SK-N-SH treated with all-trans-retinoic acid at 6 μM for 48 hours (cell line): Measurements from ENCODE around the gene PNPLA8.

Source experiments
- ATAC-seq: fragments of 200-7000 bp; cut with Tn5 transposase; 3 replicates; pipeline ENCODE4 v1.9.1; 2020; ENCODE audit warnings: mild to moderate bottlenecking, moderate library complexity
- BACH2 ChIP-seq: fragments of 250-450 bp; sonication (Bioruptor Pico); IDR thresholded peaks from 2 replicates; pipeline ENCODE4 v1.9.0; 2021; ENCODE audit warnings: mild to moderate bottlenecking, borderline replicate concordance
- CSDC2 ChIP-seq: fragments of 250-450 bp; sonication (Bioruptor Pico); IDR thresholded peaks from 2 replicates; pipeline ENCODE4 v1.5.0; 2020; ENCODE audit warnings: mild to moderate bottlenecking, moderate library complexity
- ESRRG ChIP-seq: fragments of 250-450 bp; sonication (Bioruptor Pico); IDR thresholded peaks from 2 replicates; pipeline ENCODE4 v1.6.1; 2021; ENCODE audit warnings: mild to moderate bottlenecking
- GLIS3 ChIP-seq: fragments of 250-450 bp; sonication (Bioruptor Pico); IDR thresholded peaks from 2 replicates; pipeline ENCODE4 v1.5.0; 2020; ENCODE audit warnings: mild to moderate bottlenecking, moderate library complexity
- ISL1 ChIP-seq: fragments of 250-450 bp; sonication (Bioruptor Pico); IDR thresholded peaks from 2 replicates; pipeline ENCODE4 v2.1.2; 2022; ENCODE audit warnings: mild to moderate bottlenecking, moderate library complexity
- OSR1 ChIP-seq: fragments of 250-450 bp; sonication (Bioruptor Pico); IDR thresholded peaks from 2 replicates; pipeline ENCODE4 v1.8.0; 2022; ENCODE audit warnings: moderate library complexity, mild to moderate bottlenecking, inconsistent platforms
- PPARA ChIP-seq: fragments of 250-450 bp; sonication (Bioruptor Pico); IDR thresholded peaks from 2 replicates; pipeline ENCODE4 v1.5.0; 2020; ENCODE audit warnings: mild to moderate bottlenecking, borderline replicate concordance
- RARB ChIP-seq: fragments of 250-450 bp; sonication (Bioruptor Pico); IDR thresholded peaks from 2 replicates; pipeline ENCODE4 v1.8.0; 2021; ENCODE audit warnings: mild to moderate bottlenecking, moderate library complexity
- SNAI2 ChIP-seq: fragments of 250-450 bp; sonication (Bioruptor Pico); IDR thresholded peaks from 2 replicates; pipeline ENCODE4 v1.5.0; 2020; ENCODE audit warnings: mild to moderate bottlenecking, moderate library complexity
- TCF4 ChIP-seq: fragments of 250-450 bp; sonication (Bioruptor Pico); IDR thresholded peaks from 2 replicates; pipeline ENCODE4 v1.8.0; 2021; ENCODE audit warnings: mild to moderate bottlenecking, moderate library complexity, borderline replicate concordance
- TOX ChIP-seq: fragments of 250-450 bp; sonication (Bioruptor Pico); IDR thresholded peaks from 2 replicates; pipeline ENCODE4 v1.8.0; 2021; ENCODE audit warnings: mild to moderate bottlenecking, moderate library complexity, borderline replicate concordance
- ZC3H10 ChIP-seq: fragments of 250-450 bp; sonication (Bioruptor Pico); IDR thresholded peaks from 2 replicates; pipeline ENCODE4 v1.5.1; 2021; ENCODE audit warnings: mild to moderate bottlenecking, moderate library complexity
- ZFP3 ChIP-seq: fragments of 250-450 bp; sonication (Bioruptor Pico); IDR thresholded peaks from 2 replicates; pipeline ENCODE4 v1.5.0; 2020; ENCODE audit warnings: mild to moderate bottlenecking, moderate library complexity
- ZFP30 ChIP-seq: fragments of 450-650 bp; formaldehyde crosslinking; IDR thresholded peaks from 2 replicates; pipeline ENCODE4 v1.5.0; 2022; ENCODE audit warnings: mild to moderate bottlenecking, moderate library complexity
- ZNF565 ChIP-seq: fragments of 450-650 bp; formaldehyde crosslinking; conservative IDR thresholded peaks from 2 replicates; pipeline ENCODE4 v1.5.0; 2020; ENCODE audit warnings: low read depth, mild to moderate bottlenecking, moderate library complexity
- ZNF70 ChIP-seq: fragments of 450-650 bp; formaldehyde crosslinking; IDR thresholded peaks from 2 replicates; pipeline ENCODE4 v1.5.0; 2020; ENCODE audit warnings: mild to moderate bottlenecking, moderate library complexity
- ZNF8 ChIP-seq: fragments of 450-650 bp; formaldehyde crosslinking; IDR thresholded peaks from 2 replicates; pipeline ENCODE4 v1.5.0; 2020; ENCODE audit warnings: mild to moderate bottlenecking, moderate library complexity
- TF ChIP-seq, protein P1 (sequence below): fragments of 250-450 bp; sonication (Bioruptor Pico); IDR thresholded peaks from 2 replicates; pipeline ENCODE4 v1.8.0; 2020; ENCODE audit warnings: mild to moderate bottlenecking, moderate library complexity, borderline replicate concordance
- TF ChIP-seq, protein P2 (sequence below): fragments of 250-450 bp; sonication (Bioruptor Pico); IDR thresholded peaks from 2 replicates; pipeline ENCODE4 v1.5.1; 2020; ENCODE audit warnings: low read depth, mild to moderate bottlenecking, moderate library complexity
- TF ChIP-seq, protein P3 (sequence below): fragments of 250-450 bp; sonication (Bioruptor Pico); IDR thresholded peaks from 2 replicates; pipeline ENCODE4 v1.5.0; 2020; ENCODE audit warnings: mild to moderate bottlenecking, moderate library complexity

PNPLA8 gene

DNA sequence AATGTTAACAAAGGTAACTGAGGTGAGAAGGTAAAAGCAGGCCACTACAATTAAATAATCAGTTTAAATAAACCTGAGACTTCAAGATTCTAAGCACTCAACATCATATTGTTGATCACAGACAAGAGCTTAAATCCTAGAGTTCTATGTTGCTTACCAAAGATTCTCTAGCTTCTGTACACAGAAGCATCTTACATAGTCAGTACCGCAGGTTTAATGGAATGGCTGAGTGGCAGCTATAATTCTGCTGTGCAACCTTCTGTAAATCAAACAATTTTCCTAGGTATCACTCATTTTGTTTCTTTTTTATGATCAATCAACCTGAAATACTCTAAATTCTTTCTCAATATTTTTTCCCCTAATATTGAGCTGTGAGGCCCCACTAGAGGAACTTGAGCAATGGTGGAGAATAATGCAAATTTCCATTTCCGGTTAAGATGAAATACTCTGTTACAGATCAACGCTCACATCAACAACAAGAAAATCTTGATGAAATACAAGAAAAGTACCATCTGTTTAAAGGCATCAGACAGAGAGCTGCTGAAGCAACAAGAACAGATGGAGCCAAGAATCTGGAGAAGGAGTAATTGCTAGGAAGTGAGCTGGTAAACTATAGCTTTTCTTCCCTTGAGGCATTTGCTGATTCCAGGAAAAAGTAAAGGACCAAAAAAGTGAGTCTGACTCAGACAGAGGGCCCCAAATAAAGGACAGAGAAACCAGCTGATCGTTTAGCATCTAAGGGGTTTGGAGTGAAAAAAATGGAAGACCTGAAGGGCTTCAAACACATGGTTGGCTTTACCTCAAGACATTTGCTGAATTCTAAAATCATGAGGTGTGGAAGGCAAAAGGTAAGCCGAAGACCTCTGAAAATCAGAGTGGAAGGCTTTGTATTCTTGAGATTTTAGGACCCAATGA is 22.6 kb downstream of the PNPLA8 start:
- no peak for TF ChIP-seq BACH2
- TF ChIP-seq TCF4: no peak
- TF ChIP-seq, protein P1, sequence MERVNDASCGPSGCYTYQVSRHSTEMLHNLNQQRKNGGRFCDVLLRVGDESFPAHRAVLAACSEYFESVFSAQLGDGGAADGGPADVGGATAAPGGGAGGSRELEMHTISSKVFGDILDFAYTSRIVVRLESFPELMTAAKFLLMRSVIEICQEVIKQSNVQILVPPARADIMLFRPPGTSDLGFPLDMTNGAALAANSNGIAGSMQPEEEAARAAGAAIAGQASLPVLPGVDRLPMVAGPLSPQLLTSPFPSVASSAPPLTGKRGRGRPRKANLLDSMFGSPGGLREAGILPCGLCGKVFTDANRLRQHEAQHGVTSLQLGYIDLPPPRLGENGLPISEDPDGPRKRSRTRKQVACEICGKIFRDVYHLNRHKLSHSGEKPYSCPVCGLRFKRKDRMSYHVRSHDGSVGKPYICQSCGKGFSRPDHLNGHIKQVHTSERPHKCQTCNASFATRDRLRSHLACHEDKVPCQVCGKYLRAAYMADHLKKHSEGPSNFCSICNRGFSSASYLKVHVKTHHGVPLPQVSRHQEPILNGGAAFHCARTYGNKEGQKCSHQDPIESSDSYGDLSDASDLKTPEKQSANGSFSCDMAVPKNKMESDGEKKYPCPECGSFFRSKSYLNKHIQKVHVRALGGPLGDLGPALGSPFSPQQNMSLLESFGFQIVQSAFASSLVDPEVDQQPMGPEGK: no peak
- TF ChIP-seq TOX (CRISPR knock-in tag): no peak
- no peak for TF ChIP-seq ZNF70 (CRISPR knock-in tag)
- TF ChIP-seq GLIS3 (CRISPR knock-in tag): no peak
- TF ChIP-seq ZNF565 (CRISPR knock-in tag): no peak
- no peak for TF ChIP-seq ZFP30 (CRISPR knock-in tag)
- TF ChIP-seq, protein P2, sequence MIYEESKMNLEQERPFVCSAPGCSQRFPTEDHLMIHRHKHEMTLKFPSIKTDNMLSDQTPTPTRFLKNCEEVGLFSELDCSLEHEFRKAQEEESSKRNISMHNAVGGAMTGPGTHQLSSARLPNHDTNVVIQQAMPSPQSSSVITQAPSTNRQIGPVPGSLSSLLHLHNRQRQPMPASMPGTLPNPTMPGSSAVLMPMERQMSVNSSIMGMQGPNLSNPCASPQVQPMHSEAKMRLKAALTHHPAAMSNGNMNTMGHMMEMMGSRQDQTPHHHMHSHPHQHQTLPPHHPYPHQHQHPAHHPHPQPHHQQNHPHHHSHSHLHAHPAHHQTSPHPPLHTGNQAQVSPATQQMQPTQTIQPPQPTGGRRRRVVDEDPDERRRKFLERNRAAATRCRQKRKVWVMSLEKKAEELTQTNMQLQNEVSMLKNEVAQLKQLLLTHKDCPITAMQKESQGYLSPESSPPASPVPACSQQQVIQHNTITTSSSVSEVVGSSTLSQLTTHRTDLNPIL (CRISPR knock-in tag): no peak
- TF ChIP-seq OSR1 (CRISPR knock-in tag): no peak

DNA sequence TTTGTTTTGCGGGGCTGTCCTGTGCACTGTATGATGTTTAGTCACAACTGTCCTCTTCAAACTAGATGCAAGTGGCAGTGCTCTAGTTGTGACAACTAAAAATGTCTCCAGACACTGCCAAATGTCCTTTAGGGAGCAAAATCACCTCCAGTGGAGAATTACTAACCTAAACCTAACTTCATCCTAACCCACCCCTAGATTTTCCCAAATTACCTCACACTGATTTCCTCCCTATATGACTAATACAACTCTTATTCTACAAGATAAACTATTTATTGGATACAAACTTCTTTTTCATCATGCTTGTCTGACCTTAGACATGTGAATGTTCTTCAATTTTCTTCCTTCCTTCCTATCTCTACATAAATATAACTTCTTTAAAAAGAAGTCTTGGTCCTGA is 26.4 kb downstream of the PNPLA8 start:
- no peak for ATAC-seq
- TF ChIP-seq ZFP30 (CRISPR knock-in tag) (no peak), RARB (CRISPR knock-in tag) (no peak), PPARA (CRISPR knock-in tag) (no peak), CSDC2 (CRISPR knock-in tag) (no peak)
- TF ChIP-seq, all 23 proteins: peak for 0

More for the DNA sequence above, 22.6 kb downstream of the PNPLA8 start:
- ATAC-seq: no peak

GRCh38 chr7:108498481-108498880 is 27.5 kb downstream of the PNPLA8 start:
- ATAC-seq: no peak
- no peak for TF ChIP-seq ZNF70 (CRISPR knock-in tag)
- TF ChIP-seq, protein P1: no peak
- no peak for TF ChIP-seq ZFP3 (CRISPR knock-in tag)
- TF ChIP-seq TOX (CRISPR knock-in tag): no peak
- TF ChIP-seq ESRRG (CRISPR knock-in tag): no peak
- no peak for TF ChIP-seq PPARA (CRISPR knock-in tag)
- TF ChIP-seq ZFP30 (CRISPR knock-in tag): no peak
- TF ChIP-seq, protein P2 (CRISPR knock-in tag): no peak
- no peak for TF ChIP-seq ZNF8 (CRISPR knock-in tag)
- no peak for TF ChIP-seq OSR1 (CRISPR knock-in tag)
- TF ChIP-seq SNAI2 (CRISPR knock-in tag): no peak
- TF ChIP-seq, protein P3, sequence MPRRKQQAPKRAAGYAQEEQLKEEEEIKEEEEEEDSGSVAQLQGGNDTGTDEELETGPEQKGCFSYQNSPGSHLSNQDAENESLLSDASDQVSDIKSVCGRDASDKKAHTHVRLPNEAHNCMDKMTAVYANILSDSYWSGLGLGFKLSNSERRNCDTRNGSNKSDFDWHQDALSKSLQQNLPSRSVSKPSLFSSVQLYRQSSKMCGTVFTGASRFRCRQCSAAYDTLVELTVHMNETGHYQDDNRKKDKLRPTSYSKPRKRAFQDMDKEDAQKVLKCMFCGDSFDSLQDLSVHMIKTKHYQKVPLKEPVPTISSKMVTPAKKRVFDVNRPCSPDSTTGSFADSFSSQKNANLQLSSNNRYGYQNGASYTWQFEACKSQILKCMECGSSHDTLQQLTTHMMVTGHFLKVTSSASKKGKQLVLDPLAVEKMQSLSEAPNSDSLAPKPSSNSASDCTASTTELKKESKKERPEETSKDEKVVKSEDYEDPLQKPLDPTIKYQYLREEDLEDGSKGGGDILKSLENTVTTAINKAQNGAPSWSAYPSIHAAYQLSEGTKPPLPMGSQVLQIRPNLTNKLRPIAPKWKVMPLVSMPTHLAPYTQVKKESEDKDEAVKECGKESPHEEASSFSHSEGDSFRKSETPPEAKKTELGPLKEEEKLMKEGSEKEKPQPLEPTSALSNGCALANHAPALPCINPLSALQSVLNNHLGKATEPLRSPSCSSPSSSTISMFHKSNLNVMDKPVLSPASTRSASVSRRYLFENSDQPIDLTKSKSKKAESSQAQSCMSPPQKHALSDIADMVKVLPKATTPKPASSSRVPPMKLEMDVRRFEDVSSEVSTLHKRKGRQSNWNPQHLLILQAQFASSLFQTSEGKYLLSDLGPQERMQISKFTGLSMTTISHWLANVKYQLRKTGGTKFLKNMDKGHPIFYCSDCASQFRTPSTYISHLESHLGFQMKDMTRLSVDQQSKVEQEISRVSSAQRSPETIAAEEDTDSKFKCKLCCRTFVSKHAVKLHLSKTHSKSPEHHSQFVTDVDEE (CRISPR knock-in tag): no peak
- TF ChIP-seq ZNF565 (CRISPR knock-in tag): no peak
- no peak for TF ChIP-seq ZC3H10
- TF ChIP-seq ISL1 (CRISPR knock-in tag): no peak
- no peak for TF ChIP-seq TCF4
- no peak for TF ChIP-seq RARB (CRISPR knock-in tag)
